Cortex of kidney (tissue), 1 donor: ENCODE data around the gene UVRAG.
"Not testable (repeated sequence)": the region's sequence is repeated elsewhere in the genome, so short reads cannot be mapped to it uniquely, and the experiment has no call there.

Source experiments
- DNase-seq: peaks from one replicate; lab custom pipeline; 2025; lab: John Stamatoyannopoulos, UW

UVRAG gene

GRCh38 chr11:75966537-75967287 lies 151.7 kb downstream of the UVRAG start:
- DNase-seq, result no peak

GRCh38 chr11:75968021-75968625 lies 153.1 kb downstream of the UVRAG start:
- no peak for DNase-seq

- no peak for DNase-seq
Measured at GRCh38 chr11:75969626-75970308, 154.8 kb downstream of the UVRAG start.

- not testable (repeated sequence) for DNase-seq
Measured at GRCh38 chr11:75973710-75974109, 158.7 kb downstream of the UVRAG start.

GRCh38 chr11:75979075-75979474 lies 164.1 kb downstream of the UVRAG start:
- not testable (repeated sequence) for DNase-seq

- DNase-seq, result not testable (repeated sequence)
Measured at GRCh38 chr11:75979479-75980027, 164.5 kb downstream of the UVRAG start.

GRCh38 chr11:75980031-75980430 lies 165.0 kb downstream of the UVRAG start:
- DNase-seq, result no peak

- no peak for DNase-seq
Measured at GRCh38 chr11:75981546-75981945, 166.5 kb downstream of the UVRAG start.

- DNase-seq, result no peak
Measured at GRCh38 chr11:75982309-75982708, 167.3 kb downstream of the UVRAG start.

- no peak for DNase-seq
Measured at GRCh38 chr11:75986966-75987365, 172.0 kb downstream of the UVRAG start.

GRCh38 chr11:75993126-75993525 lies 178.1 kb downstream of the UVRAG start:
- DNase-seq, result no peak

- no peak for DNase-seq
Measured at GRCh38 chr11:75994616-75995015, 179.6 kb downstream of the UVRAG start.

- DNase-seq, result no peak
Measured at GRCh38 chr11:75996523-75997442, 181.8 kb downstream of the UVRAG start.

- no peak for DNase-seq
Measured at GRCh38 chr11:76004400-76004799, 189.4 kb downstream of the UVRAG start.

GRCh38 chr11:76005756-76006155 lies 190.7 kb downstream of the UVRAG start:
- DNase-seq, result no peak

- DNase-seq, result no peak
Measured at GRCh38 chr11:76007166-76007565, 192.2 kb downstream of the UVRAG start.

- no peak for DNase-seq
Measured at GRCh38 chr11:76008474-76008873, 193.5 kb downstream of the UVRAG start.

GRCh38 chr11:76010051-76010450 lies 195.0 kb downstream of the UVRAG start:
- no peak for DNase-seq

GRCh38 chr11:76013526-76013925 lies 198.5 kb downstream of the UVRAG start:
- no peak for DNase-seq

GRCh38 chr11:76023236-76024068 lies 208.4 kb downstream of the UVRAG start:
- DNase-seq, result no peak

GRCh38 chr11:76025068-76025467 lies 210.1 kb downstream of the UVRAG start:
- no peak for DNase-seq
